Stimulated activated effector memory CD8-positive, alpha-beta T cell treated with anti-CD3 and anti-CD28 coated beads, Interleukin-12 subunit alpha, Interleukin-12 subunit beta, amount 100 ng/mL, for 72 hours (primary cell): ENCODE data around the gene GRHPR.
"Not testable (repeated sequence)": the region's sequence is repeated elsewhere in the genome, so short reads cannot be mapped to it uniquely, and the experiment has no call there.

ENCODE experiments used
- ATAC-seq: fragments of 150-1000 bp; cut with Tn5 transposase; 2 replicates; pipeline ENCODE4 v1.10.0; 2021
- DNase-seq, 2 donors: peaks; one replicate each; pipeline ENCODE4 v3.0.0; 2021 to 2022; ENCODE audit warnings: low spot score in 2 of 2
- H3K27ac Mint-ChIP-seq: one replicate; pipeline ENCODE4 v1.8.0; 2022; ENCODE audit warnings: mild to moderate bottlenecking, mixed read lengths
- H3K36me3 Mint-ChIP-seq: one replicate; pipeline ENCODE4 v1.8.0; 2022; ENCODE audit warnings: mild to moderate bottlenecking, mixed read lengths
- H3K4me1 Mint-ChIP-seq: one replicate; pipeline ENCODE4 v1.8.0; 2022; ENCODE audit warnings: mixed read lengths
- H3K4me3 Mint-ChIP-seq: one replicate; pipeline ENCODE4 v1.8.0; 2022; ENCODE audit warnings: mild to moderate bottlenecking, mixed read lengths
- H3K9me3 Mint-ChIP-seq: one replicate; pipeline ENCODE4 v1.8.0; 2022; ENCODE audit warnings: mixed read lengths

Gene GRHPR

GRCh38 chr9:37386988-37387387, 35.5 kb upstream of the GRHPR start:
- H3K4me3 Mint-ChIP-seq = no peak overlapping the region

GRCh38 chr9:37390759-37391158, 31.7 kb upstream of the GRHPR start:
- Mint-ChIP-seq H3K36me3 (no peaks in the 10 kb centered on the region), H3K9me3 (no peaks in the 10 kb centered on the region), H3K4me3 (no peak overlapping the region), H3K4me1 (no peaks in the 10 kb centered on the region), H3K27ac (no peak overlapping the region)
- DNase-seq = no peak
- peak; percentile 51 for ATAC-seq

More at GRCh38 chr9:37386988-37387387, 35.5 kb upstream of the GRHPR start:
- no peak for DNase-seq
- Mint-ChIP-seq H3K4me1 (no peaks in the 10 kb centered on the region), H3K36me3 (no peaks in the 10 kb centered on the region), H3K9me3 (no peaks in the 10 kb centered on the region), H3K27ac (no peak overlapping the region)
- ATAC-seq = no peak

GRCh38 chr9:37392272-37392671, 30.2 kb upstream of the GRHPR start:
- no peak for DNase-seq
- no peaks in the 10 kb centered on the region for H3K4me1 Mint-ChIP-seq

GRCh38 chr9:37395229-37395628, 27.3 kb upstream of the GRHPR start:
- no peaks in the 10 kb centered on the region for H3K36me3 Mint-ChIP-seq
- H3K27ac Mint-ChIP-seq = no peak overlapping the region
- no peak for ATAC-seq
- DNase-seq = no peak
- no peak overlapping the region for H3K4me3 Mint-ChIP-seq
- no peaks in the 10 kb centered on the region for H3K4me1 Mint-ChIP-seq
- no peaks in the 10 kb centered on the region for H3K9me3 Mint-ChIP-seq

More at GRCh38 chr9:37392272-37392671, 30.2 kb upstream of the GRHPR start:
- ATAC-seq = no peak
- H3K4me3 Mint-ChIP-seq = no peak overlapping the region
- H3K9me3 Mint-ChIP-seq = no peaks in the 10 kb centered on the region
- H3K36me3 Mint-ChIP-seq = no peaks in the 10 kb centered on the region
- no peak overlapping the region for H3K27ac Mint-ChIP-seq

- Mint-ChIP-seq H3K4me3 (no peak overlapping the region), H3K9me3 (no peaks in the 10 kb centered on the region), H3K36me3 (no peaks in the 10 kb centered on the region), H3K4me1 (no peaks in the 10 kb centered on the region), H3K27ac (no peak overlapping the region)
- DNase-seq (no peak), ATAC-seq (no peak)
These were observed 26.8 kb upstream of the GRHPR start for GRCh38 chr9:37395663-37396062.

- H3K36me3 Mint-ChIP-seq, H3K9me3 Mint-ChIP-seq, H3K27ac Mint-ChIP-seq, H3K4me1 Mint-ChIP-seq, ATAC-seq, DNase-seq, H3K4me3 Mint-ChIP-seq: not testable (repeated sequence)
These were observed 24.5 kb upstream of the GRHPR start for GRCh38 chr9:37397948-37398347.

GRCh38 chr9:37398464-37399025, 24.0 kb upstream of the GRHPR start:
- DNase-seq = no peak
- ATAC-seq = no peak
- Mint-ChIP-seq H3K4me1 (no peaks in the 10 kb centered on the region), H3K27ac (no peak overlapping the region), H3K4me3 (peak overlapping the region; percentile 4), H3K9me3 (no peaks in the 10 kb centered on the region), H3K36me3 (no peaks in the 10 kb centered on the region)

GRCh38 chr9:37399336-37399735, 23.2 kb upstream of the GRHPR start:
- H3K9me3 Mint-ChIP-seq = no peaks in the 10 kb centered on the region
- no peak overlapping the region for H3K4me3 Mint-ChIP-seq
- DNase-seq = no peak
- H3K36me3 Mint-ChIP-seq = no peaks in the 10 kb centered on the region
- no peak overlapping the region for H3K27ac Mint-ChIP-seq
- ATAC-seq = no peak
- H3K4me1 Mint-ChIP-seq = no peaks in the 10 kb centered on the region

GRCh38 chr9:37404590-37404989, 17.9 kb upstream of the GRHPR start:
- H3K4me3 Mint-ChIP-seq = no peak overlapping the region
- DNase-seq (no peak), ATAC-seq (no peak)
- H3K4me1 Mint-ChIP-seq = peaks cover 9% of the 10 kb centered on the region
- H3K27ac Mint-ChIP-seq = no peak overlapping the region
- no peaks in the 10 kb centered on the region for H3K9me3 Mint-ChIP-seq
- H3K36me3 Mint-ChIP-seq = no peaks in the 10 kb centered on the region

GRCh38 chr9:37405350-37405749, 17.1 kb upstream of the GRHPR start:
- H3K27ac Mint-ChIP-seq = no peak overlapping the region

GRCh38 chr9:37405764-37406380, 16.6 kb upstream of the GRHPR start:
- Mint-ChIP-seq H3K4me3 (no peak overlapping the region), H3K36me3 (peaks cover under 1% of the 10 kb centered on the region), H3K9me3 (no peaks in the 10 kb centered on the region), H3K27ac (no peak overlapping the region), H3K4me1 (peaks cover 22% of the 10 kb centered on the region)
- DNase-seq (no peak), ATAC-seq (no peak)

More at GRCh38 chr9:37405350-37405749, 17.1 kb upstream of the GRHPR start:
- no peaks in the 10 kb centered on the region for H3K9me3 Mint-ChIP-seq
- H3K4me1 Mint-ChIP-seq = peaks cover 17% of the 10 kb centered on the region
- no peak overlapping the region for H3K4me3 Mint-ChIP-seq
- ATAC-seq (no peak), DNase-seq (no peak)
- no peaks in the 10 kb centered on the region for H3K36me3 Mint-ChIP-seq

GRCh38 chr9:37406603-37407401, 15.7 kb upstream of the GRHPR start:
- Mint-ChIP-seq H3K27ac (no peak overlapping the region), H3K9me3 (no peaks in the 10 kb centered on the region), H3K4me3 (no peak overlapping the region), H3K36me3 (peaks cover 6% of the 10 kb centered on the region), H3K4me1 (peaks cover 31% of the 10 kb centered on the region)
- no peak for DNase-seq
- no peak for ATAC-seq

GRCh38 chr9:37407468-37407867, 15.0 kb upstream of the GRHPR start:
- Mint-ChIP-seq H3K27ac (no peak overlapping the region), H3K36me3 (peaks cover 6% of the 10 kb centered on the region), H3K4me1 (peaks cover 38% of the 10 kb centered on the region), H3K4me3 (no peak overlapping the region), H3K9me3 (no peaks in the 10 kb centered on the region)
- DNase-seq (no peak), ATAC-seq (no peak)

- Mint-ChIP-seq H3K27ac (peak overlapping the region; percentile 85), H3K36me3 (peaks cover 6% of the 10 kb centered on the region), H3K9me3 (no peaks in the 10 kb centered on the region), H3K4me1 (peaks cover 40% of the 10 kb centered on the region), H3K4me3 (peak overlapping the region; percentile 34)
- DNase-seq (peak; percentile 57 to 90), ATAC-seq (peak; percentile 94)
These were observed 13.4 kb upstream of the GRHPR start for GRCh38 chr9:37408933-37409710.

GRCh38 chr9:37410354-37410861, 12.1 kb upstream of the GRHPR start:
- Mint-ChIP-seq H3K4me1 (peaks cover 46% of the 10 kb centered on the region), H3K36me3 (peaks cover 6% of the 10 kb centered on the region), H3K9me3 (no peaks in the 10 kb centered on the region), H3K27ac (peak overlapping the region; percentile 85), H3K4me3 (peak overlapping the region; percentile 34)
- ATAC-seq (no peak), DNase-seq (no peak)
